Uterus (tissue), 2 donors: ENCODE results near the gene SKIC3.

Experiments
- POLR2A ChIP-seq, 2 donors: fragments of 450-650 bp; IDR thresholded peaks; one replicate each; pipeline ENCODE4 v1.6.1; 2016; ENCODE audit warnings: antibody characterized with exemption in 2 of 2, mild to moderate bottlenecking in 1 of 2, moderate library complexity in 1 of 2
- TF ChIP-seq, protein P1 (sequence below), 4 experiments: fragments of 200-600 bp in 2 of 4; fragments of 450-650 bp in 2 of 4; sonication (generic) in 2 of 4; IDR thresholded peaks; one replicate each; pipeline ENCODE4 v1.5.1; 2016 to 2019; ENCODE audit warnings: antibody characterized with exemption in 4 of 4, mild to moderate bottlenecking in 2 of 4, moderate library complexity in 1 of 4

DNA sequence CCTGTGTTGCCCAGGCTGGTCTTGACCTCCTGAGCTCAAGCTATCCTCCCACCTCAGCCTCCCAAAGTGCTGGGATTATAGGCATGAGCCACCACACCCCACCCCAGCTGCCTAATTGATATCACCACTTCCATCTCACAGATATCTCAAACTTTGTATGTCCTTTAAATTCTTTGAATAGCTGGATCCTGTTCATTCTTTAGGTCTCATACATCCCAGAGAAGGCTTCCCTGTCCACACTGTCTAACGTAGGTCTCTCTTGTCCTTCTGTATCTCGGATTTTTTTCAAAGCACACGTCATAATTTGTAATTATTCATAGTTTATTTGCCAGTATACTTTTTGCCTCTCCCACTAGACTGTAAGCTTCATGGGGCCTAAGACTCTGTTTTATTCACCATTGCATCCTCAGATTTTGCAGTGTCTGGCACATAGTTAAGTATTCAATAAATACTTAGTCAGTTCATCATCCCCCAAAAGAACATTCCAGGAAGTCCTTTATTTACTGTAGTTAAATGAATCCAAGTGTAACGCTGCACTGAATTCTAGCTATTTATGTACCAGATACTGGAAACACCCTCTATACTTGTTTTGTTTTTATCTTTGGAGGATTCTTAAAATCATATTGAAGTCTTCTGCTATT, 10.6 kb upstream of the SKIC3 start:
- TF ChIP-seq, protein P1, sequence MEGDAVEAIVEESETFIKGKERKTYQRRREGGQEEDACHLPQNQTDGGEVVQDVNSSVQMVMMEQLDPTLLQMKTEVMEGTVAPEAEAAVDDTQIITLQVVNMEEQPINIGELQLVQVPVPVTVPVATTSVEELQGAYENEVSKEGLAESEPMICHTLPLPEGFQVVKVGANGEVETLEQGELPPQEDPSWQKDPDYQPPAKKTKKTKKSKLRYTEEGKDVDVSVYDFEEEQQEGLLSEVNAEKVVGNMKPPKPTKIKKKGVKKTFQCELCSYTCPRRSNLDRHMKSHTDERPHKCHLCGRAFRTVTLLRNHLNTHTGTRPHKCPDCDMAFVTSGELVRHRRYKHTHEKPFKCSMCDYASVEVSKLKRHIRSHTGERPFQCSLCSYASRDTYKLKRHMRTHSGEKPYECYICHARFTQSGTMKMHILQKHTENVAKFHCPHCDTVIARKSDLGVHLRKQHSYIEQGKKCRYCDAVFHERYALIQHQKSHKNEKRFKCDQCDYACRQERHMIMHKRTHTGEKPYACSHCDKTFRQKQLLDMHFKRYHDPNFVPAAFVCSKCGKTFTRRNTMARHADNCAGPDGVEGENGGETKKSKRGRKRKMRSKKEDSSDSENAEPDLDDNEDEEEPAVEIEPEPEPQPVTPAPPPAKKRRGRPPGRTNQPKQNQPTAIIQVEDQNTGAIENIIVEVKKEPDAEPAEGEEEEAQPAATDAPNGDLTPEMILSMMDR (IDR thresholded peaks at IDR 0.05), result no peak
- TF ChIP-seq POLR2A (IDR thresholded peaks at IDR 0.05), result no peak
